GM11168 (cell line): ENCODE data around the gene THTPA.

Experiments used
- in situ Hi-C: fragments of 300-500 bp; cut with MboI; formaldehyde crosslinking; loops from one replicate; pipeline ENCODE4 v1.12.0; 2022; ENCODE audit warnings: low sequenced_read_pairs; ENCODE audit not compliant: unreplicated experiment

THTPA gene

GRCh38 chr14:23550131-23550811 is 5.8 kb upstream of the THTPA start:
- in situ Hi-C loops, result no loop called here

DNA sequence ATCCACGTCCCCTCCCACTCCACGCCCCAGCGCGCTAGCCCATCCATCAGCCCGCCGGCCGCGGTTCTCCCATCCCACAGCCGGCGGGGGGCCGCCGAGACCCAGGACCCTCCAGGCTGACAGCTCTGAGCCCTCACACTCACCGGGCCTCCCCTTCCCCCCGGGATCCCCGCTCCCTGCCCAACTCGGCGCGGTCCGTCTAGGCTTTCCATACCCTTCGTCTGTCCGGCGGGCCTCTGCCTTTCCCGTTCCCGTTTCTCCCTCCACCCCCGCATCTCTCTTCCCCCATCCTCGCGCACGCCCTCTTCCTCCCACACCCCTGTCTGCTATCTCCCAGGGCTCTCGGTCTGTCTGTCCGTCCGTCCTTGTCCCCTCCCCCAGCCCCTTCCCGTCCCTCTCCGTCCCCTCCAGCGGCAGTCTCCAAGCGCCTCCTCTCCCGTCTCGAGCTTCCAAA is 5.2 kb upstream of the THTPA start:
- in situ Hi-C loops, result no loop called here

GRCh38 chr14:23551266-23552028 is 4.6 kb upstream of the THTPA start, which contains the start of gene ZFHX2:
Gene ZFHX2, minus strand, starts transcription at chr14:23551765. Its CDS starts 16,440 bp downstream, at chr14:23535325.
- in situ Hi-C loops, result no loop called here

DNA sequence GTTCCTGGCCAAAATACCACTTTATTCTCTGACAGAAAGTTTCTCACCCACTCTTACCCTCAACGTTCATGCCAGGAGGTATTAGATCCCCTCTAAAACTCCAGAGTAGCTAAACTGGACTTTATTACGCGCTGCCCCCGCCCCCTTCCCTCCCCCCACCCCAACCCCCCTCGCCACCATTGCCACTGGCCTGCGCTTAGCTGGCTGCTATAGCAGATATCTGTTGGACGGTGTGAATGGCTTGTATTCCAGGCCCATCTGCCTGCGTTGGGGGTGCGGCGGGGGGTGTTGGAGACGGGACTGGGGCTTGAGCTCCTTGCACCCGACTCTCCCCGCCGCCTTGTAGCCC is 564 bp upstream of the THTPA start:
- in situ Hi-C loops, result loop anchor here (5.0 kb wide), 1 partner anchor 68 kb away; no protein-coding TSS in a partner anchor

- in situ Hi-C loops, result loop anchor here (5.0 kb wide), 1 partner anchor 70 kb away; no protein-coding TSS in a partner anchor
Observed at GRCh38 chr14:23556700-23557440, 799 bp downstream of the THTPA start.

GRCh38 chr14:23557521-23557920 is 1.4 kb downstream of the THTPA start:
- in situ Hi-C loops, result loop anchor here (5.0 kb wide), 1 partner anchor 70 kb away; no protein-coding TSS in a partner anchor

DNA sequence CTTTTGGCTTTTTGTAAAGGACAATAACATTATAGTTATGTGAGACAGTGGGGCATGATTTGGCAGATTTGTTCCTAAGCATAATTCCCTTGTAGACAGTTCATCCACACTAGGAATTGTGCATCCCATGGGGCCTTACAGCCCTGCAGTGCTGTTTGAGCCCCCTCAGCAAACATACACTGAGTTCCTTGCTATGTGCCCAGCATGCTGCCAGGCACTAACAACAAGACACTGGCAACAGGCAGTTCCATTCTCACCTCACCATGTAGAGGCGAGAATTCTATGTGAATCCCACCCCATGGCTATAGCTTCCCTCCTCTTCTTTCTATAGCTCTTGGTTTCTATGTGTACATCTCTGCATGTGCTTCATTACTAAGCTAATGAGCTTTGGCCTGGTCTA is 1.9 kb downstream of the THTPA start:
- in situ Hi-C loops, result loop anchor here (5.0 kb wide), 1 partner anchor 71 kb away; no protein-coding TSS in a partner anchor

- in situ Hi-C loops, result loop anchor here (5.0 kb wide), 1 partner anchor 71 kb away; no protein-coding TSS in a partner anchor
Observed at GRCh38 chr14:23558346-23559009, 2.4 kb downstream of the THTPA start.

DNA sequence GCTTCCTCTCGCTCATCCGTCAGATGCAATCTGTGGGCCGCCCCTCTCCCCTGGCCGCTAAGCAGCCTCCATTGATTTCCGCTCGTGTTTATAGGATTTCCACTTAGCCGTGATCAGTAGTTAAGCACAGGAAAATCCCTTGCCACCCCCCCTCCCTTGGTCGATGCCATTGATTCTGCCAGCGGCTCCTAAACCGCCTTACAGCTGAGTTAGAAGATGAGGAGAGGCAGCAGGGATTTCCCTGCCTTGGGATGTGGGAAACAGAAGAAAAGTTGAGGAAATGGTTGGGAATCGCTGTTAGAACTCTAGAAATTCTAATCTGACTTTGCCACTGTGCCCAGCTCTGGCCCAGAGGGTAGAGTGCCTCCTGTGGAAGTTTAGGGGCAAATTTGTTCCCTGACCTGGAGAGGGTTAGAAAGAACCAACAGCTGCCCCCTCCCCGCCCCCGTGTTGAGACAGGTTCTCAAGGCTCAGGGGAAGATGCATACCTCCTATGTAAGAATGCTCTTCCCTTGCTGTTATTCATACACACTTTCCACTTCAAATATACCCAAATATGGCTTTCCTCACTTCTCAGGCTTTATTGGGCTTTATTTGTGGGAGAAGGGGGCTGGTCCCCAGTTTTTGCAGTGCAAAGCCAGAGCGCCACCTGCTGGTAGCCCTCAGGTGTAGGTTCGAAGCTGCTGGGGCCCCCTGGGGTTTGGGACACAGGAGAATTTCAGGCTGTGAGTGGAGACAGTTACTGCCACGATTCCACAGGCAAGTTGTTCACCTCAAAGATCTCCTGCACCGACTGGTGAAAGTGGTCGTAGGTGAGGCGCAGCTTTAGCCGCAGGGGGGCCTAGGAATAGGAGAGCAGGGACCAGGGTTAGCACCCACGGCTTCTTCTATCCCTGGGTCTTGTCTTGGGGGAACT is 3.2 kb downstream of the THTPA start:
- in situ Hi-C loops, result loop anchor here (5.0 kb wide), 1 partner anchor 72 kb away; no protein-coding TSS in a partner anchor

DNA sequence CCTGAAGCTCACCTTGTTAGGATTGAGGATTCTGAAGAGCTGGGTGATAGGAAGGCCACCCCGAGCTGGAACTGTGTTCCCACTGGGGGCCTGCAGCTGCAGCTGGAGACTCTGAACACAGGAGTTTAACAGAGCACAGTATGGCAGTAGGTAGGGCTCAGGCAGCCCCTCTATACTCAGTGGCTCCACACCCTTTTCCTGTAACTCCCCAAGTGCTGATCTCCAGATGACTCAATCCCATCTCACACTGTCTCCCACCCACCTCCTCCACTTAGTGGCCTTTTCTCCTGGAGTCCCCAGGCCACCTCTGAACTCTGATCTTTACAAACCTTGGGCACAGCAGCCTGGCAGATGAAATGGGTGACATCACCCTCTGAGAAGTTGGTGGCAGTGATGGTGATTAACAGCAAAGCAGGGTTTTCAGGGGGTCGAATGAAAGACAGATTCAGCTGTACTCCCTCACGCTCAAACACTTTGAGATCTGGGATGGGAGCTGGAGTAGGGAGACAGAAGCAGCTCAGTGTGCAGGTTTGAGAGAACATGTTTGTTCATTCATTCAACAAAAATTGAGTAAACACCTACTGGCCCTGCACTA is 4.0 kb downstream of the THTPA start:
- in situ Hi-C loops, result loop anchor here (5.0 kb wide), 1 partner anchor 73 kb away; no protein-coding TSS in a partner anchor

GRCh38 chr14:23561259-23561658 is 5.2 kb downstream of the THTPA start:
- in situ Hi-C loops, result no loop called here

- in situ Hi-C loops, result no loop called here
Observed at GRCh38 chr14:23561873-23562821, 6.1 kb downstream of the THTPA start.

DNA sequence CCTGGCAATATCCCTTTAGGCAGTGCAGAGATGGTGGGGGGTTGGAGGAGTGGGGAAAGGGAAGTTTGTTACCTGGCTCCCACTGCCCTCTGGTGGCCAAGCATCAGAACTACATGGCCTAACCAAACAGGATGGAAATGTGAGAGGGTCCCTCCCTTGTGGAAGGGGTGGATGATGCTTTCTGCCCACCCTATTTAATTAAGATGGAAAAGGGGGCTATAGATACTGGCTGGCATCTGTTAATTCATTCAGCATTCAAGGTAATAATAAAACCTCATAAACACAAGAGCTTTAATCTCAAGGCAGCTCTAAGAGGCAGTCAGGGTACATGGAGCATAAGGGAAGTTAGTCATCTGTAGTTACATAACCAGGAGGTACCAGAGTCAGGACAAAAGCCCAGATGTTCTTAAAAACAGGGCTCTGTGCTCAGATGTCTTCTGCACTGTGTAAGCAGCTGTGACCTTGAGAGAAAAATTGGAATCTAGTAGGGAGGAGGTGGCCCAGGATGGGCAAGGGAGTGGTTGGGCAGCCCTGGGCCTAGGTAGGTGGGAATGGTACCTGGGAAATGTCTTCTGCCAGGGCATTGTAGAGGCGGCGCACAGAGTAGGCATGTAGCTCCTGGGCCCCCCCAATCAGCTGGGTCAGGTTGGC is 6.9 kb downstream of the THTPA start:
- in situ Hi-C loops, result no loop called here

DNA sequence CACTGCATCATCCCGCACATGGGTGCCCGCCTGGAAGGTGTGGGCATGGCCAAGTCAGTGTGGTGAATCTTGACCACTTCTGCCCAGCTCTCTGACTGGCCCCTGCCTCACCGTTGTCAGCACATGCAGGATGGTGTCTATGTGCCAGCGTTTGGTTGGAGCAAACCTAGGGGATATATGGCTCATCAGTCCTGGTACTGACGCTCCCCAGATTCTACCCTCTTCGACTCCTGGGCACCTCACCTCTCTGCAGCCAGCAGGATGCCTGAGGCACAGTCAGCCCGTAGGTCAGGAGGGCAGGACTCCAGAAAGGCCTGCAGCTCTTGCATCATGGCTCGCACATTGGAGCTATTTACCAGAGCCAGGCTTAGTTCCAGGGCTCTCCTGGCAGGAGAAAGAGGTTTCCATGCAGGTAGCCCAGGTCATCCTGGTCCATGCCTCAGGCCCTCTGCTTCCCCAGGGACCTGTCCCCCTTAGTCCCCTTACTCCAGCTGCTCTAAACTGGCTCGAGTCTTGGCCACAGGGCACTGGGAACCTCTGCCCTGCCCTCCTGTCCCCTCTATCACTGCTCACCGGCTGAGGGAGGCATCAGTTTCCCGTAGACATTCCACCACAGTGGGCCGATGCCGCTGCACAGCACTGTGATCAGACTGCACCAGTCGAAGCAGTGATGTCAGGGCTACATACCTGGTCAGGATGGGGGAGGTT is 7.6 kb downstream of the THTPA start:
- in situ Hi-C loops, result no loop called here

DNA sequence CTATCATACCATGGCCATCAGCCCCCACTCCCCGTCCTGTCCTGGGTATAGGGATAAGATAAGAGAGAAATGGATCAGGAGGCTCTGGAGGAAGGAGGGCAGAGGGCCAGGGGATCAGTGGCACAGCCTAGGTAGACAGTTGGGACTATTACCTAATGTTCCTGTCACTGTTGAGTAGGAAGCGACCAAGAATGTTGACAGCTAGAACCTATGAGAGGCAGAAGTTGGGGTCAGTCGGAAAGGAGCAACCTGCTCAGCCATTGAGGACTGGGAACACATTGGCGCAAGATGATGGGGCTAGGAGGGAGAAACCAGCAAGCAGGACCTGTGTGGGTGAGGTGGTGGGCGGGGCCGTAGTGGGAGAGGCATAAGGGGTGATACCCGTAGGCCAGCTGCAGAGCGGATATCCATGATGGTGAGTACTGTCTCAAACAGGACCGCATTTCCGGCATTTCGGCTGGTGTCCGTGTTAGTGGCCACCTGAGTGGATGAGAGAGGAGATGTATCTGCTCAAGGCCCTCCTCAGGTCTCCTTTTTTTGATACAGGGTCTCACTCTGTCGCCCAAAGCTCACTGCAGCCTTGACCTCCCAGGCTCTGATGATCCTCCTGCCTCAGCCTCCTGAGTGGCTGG is 8.2 kb downstream of the THTPA start:
- in situ Hi-C loops, result no loop called here

DNA sequence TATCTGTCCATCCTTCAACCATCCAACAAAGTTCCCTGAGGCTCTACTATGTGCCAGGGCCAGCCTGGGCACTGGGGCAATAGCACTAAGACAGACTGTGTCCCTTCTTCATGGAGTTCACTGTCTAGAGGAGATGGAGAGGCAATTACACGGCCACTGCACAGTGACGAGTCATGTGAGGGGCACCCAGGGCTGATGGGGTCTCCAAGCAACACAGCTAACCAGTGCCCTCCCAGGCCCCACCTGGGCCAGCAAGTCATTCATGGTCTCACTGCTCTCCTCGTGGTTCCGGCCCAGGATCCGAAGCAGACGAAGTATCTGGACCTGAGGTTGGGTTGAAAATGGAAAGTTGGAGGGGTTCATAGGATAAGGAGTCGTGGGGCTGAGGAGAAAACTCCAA is 8.8 kb downstream of the THTPA start:
- in situ Hi-C loops, result no loop called here
